HG03103 (cell line): ENCODE measurements around the gene ETV2.
A peak's percentile ranks its signal among the peaks of the same experiment; 100 is the strongest.
"Not testable (repeated sequence)": the region's sequence is repeated elsewhere in the genome, so short reads cannot be mapped to it uniquely, and the experiment has no call there.

Experiments
- ATAC-seq: cut with Tn5 transposase; IDR thresholded peaks from one replicate; pipeline ENCODE4 v1.9.1; 2021; ENCODE audit warnings: low read depth; ENCODE audit not compliant: unreplicated experiment

The ETV2 gene

GRCh38 chr19:35654828-35655227 lies 13.3 kb downstream of the ETV2 start:
- ATAC-seq: not testable (repeated sequence)

- no peak for ATAC-seq
These were observed 14.1 kb downstream of the ETV2 start for GRCh38 chr19:35655600-35655999.

DNA sequence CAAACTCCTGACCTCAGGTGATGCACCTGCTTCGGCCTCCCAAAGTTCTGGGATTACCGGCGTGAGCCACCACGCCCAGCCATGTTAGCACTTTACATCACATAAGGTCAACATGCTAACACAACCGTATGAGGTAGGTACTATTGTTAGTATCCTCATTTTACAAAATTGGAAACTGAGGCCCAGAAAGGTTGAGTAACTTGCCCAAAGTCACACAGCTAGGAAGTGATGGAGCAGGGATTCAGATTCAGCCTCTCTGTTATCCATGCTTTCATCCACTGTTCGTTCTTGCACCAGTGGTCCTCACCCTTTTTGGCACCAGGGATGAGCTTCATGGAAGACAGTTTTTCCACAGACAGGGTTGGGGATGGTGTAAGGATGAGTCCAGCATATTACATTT lies 15.2 kb downstream of the ETV2 start:
- ATAC-seq: no peak

GRCh38 chr19:35657904-35658700 lies 16.6 kb downstream of the ETV2 start:
- no peak for ATAC-seq

DNA sequence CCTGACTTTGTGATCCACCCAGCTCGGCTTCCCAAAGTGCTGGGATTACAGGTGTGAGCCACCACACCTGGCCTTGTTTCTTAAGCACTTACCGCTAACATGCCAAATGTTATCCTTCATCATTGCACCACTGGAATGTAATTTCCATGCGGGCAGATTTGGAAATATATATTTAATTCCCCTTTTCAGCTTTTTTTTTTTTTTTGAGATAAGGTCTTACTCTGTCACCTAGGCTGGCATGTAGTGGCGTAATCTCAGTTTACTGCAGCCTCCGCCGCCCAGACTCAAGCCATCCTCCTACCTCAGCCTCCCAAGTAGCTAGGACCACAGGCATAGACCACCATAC lies 20.4 kb downstream of the ETV2 start:
- ATAC-seq: no peak

GRCh38 chr19:35663981-35664380 lies 22.4 kb downstream of the ETV2 start:
- ATAC-seq: no peak

GRCh38 chr19:35665157-35665556 lies 23.6 kb downstream of the ETV2 start:
- ATAC-seq: no peak

GRCh38 chr19:35665604-35666003 lies 24.1 kb downstream of the ETV2 start:
- ATAC-seq: no peak

DNA sequence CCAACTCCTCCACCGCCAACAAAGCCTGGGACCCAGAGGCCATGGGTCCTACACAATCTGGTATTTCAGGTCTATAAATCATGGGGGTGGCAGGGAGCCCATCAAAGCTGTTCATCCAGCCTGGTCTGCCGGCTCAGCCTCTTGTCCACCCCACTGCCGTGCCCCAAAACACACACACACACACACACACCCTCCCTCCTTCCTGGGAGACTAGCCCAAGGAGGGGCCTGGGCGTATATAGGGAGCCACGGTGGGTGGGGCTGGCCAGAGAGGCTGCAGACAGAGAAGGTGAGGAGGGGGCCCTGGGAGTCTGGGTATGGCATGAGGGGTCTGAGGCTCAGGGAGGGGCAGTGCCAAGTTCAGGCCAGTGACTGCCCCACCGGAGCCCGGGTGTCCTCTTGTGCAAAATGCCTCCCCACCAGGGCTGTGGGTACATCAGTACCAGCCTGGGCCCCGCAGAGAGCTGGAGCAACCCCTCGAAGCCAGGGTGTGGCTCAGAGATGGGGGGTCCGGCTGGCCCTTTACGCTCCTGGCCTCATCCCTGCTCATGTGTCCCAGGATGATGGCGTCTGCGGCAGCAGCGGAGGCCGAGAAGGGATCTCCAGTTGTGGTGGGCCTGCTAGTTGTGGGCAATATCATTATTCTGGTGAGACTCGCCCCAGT lies 24.8 kb downstream of the ETV2 start, which contains the start of gene UPK1A:
Gene UPK1A (plus strand): TSS at position 267 of the 663 bp plus-strand sequence. CDS start 296 bp downstream, at position 563.
- no peak for ATAC-seq

- ATAC-seq: no peak
These were observed 28.0 kb downstream of the ETV2 start for GRCh38 chr19:35669566-35669965.

DNA sequence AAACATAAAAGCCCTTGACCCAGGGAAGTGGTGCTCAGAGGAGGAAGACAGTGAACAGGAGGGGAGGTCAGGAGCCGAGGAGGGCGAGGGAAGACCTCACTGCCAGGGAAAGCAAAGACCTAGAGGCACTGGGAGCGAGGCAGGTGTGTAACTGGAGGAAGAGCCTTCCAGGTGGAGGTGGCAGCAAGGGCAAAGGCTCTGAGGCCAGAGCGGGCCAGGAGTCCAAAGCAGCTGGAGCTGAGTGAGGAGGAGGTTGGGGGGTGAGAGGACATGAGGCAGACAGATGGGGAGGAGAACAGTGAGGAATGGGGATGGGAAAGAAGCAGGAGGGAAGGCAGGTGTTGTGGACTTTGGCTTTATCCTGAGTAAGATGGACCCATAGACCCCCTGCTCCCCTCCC lies 28.4 kb downstream of the ETV2 start:
- ATAC-seq: no peak

DNA sequence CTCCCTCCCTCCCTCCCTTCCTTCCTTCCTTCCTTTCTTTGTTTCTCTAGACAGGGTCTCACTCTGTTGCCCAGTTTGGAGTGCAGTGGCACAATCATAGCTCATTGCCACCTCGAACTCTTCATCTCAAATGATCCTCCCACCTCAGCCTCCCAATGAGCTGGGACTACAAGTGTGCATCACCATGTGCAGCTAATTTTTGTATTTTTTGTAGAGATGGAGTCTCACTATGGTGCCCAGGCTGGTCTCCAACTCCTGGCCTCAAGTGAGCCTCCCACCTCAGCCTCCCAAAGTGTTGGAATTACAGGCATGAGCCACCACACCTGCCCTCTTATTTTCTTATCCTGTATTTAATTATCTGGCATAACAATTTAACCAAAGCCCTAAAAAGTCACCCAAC lies 29.1 kb downstream of the ETV2 start:
- ATAC-seq: no peak

GRCh38 chr19:35671818-35672217 lies 30.3 kb downstream of the ETV2 start:
- ATAC-seq: no peak

GRCh38 chr19:35673121-35673804 lies 31.7 kb downstream of the ETV2 start:
- ATAC-seq: no peak

DNA sequence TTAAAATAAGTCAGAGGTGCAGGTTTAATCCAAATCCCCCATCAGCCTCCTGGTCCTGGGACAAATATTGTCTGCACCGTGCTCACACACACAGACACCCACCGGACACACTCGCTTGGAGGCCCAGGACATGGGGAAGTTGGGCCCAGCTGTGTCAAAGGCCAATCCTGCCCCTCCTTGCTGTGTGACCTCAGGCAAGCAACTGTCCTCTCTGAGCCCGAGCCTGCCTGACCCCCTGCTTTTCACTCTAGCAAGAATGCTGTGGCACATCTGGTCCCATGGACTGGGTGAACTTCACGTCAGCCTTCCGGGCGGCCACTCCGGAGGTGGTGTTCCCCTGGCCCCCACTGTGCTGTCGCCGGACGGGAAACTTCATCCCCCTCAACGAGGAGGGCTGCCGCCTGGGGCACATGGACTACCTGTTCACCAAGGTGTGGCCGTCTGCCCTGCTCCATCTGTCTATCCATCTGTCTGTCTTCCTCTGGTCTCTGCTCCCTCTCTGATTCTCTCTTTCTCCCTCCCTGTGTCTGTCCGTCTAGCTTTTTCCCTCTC lies 34.1 kb downstream of the ETV2 start:
- ATAC-seq: no peak

- ATAC-seq: no peak
These were observed 48.3 kb downstream of the ETV2 start for GRCh38 chr19:35689836-35690235.

DNA sequence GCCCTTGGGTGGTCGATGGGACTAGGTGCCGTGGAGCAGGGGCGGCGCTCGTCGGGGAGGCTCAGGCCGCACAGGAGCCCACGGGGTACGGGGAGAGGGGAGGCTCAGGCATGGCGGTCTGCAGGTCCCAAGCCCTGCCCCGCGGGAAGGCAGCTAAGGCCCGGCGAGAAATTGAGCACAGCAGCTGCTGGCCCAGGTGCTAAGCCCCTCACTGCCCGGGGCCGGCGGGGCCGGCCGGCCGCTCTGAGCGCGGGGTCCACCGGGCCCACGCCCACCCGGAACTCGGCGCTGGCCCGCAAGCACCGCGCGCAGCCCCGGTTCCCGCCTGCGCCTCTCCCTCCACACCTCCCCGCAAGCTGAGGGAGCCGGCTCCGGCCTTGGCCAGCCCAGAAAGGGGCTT lies 49.6 kb downstream of the ETV2 start:
- ATAC-seq: not testable (repeated sequence)

- no peak for ATAC-seq
These were observed 50.5 kb downstream of the ETV2 start for GRCh38 chr19:35692010-35692409.

GRCh38 chr19:35693422-35693821 lies 51.9 kb downstream of the ETV2 start:
- no peak for ATAC-seq

DNA sequence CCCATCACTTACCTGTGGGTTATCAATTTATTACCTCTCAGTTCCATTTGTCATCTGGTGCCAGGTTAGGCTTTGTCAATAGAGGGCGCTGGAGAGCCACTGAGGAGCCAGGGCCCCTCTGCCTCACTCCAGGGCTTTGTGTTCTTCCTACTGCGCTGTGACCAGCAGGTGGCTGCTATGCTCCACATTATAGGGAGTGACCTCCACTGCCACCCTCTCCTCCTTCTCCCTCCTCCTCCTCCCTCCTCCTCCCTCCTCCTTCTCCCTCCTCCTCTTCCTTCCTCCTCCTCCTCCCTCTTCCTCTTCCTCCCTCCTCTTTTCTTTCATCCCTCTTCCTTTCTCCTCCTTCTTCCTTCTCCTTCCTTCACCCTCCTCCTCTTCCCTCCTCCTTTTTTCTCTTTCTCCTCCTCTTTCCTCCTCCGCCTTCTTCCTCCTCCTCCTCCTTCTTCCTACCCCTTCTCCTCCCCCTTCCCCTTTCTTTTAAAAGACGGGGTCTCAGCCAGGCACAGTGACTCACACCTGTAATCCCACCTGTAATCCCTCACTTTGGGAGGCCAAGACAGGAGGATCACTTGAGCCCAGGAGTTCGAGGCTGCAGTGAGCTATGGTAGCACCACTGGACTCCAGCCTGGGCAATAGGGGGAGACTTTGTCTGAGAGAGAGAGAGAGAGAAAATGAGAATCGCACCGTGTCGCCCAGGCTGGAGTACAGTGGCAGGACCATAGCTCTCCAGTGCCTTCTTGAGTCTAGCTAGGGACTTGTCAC lies 52.5 kb downstream of the ETV2 start:
- ATAC-seq: peak; percentile 78
